Activated T-cell treated with anti-CD3 and anti-CD28 coated beads for 4 hours (primary cell): ENCODE results near the gene DDX10.

Source experiments
- DNase-seq: peaks from one replicate; pipeline ENCODE4 v3.0.0-alpha.2; 2020

DDX10 gene

GRCh38 chr11:108836541-108836940, 171.7 kb downstream of the DDX10 start:
- no peak for DNase-seq

- DNase-seq, result no peak
Observed at GRCh38 chr11:108838102-108838791, 173.4 kb downstream of the DDX10 start.

GRCh38 chr11:108838792-108839105, 173.9 kb downstream of the DDX10 start:
- no peak for DNase-seq

GRCh38 chr11:108846009-108846408, 181.1 kb downstream of the DDX10 start:
- no peak for DNase-seq

- DNase-seq, result no peak
Observed at GRCh38 chr11:108847298-108847990, 182.6 kb downstream of the DDX10 start.

- no peak for DNase-seq
Observed at GRCh38 chr11:108851781-108852180, 186.9 kb downstream of the DDX10 start.

GRCh38 chr11:108852701-108853100, 187.8 kb downstream of the DDX10 start:
- no peak for DNase-seq

- DNase-seq, result no peak
Observed at GRCh38 chr11:108853151-108853550, 188.3 kb downstream of the DDX10 start.

GRCh38 chr11:108853864-108854263, 189.0 kb downstream of the DDX10 start:
- no peak for DNase-seq

- DNase-seq, result no peak
Observed at GRCh38 chr11:108854346-108854745, 189.5 kb downstream of the DDX10 start.

- DNase-seq, result no peak
Observed at GRCh38 chr11:108857382-108857781, 192.5 kb downstream of the DDX10 start.

- no peak for DNase-seq
Observed at GRCh38 chr11:108858622-108859021, 193.8 kb downstream of the DDX10 start.

GRCh38 chr11:108859510-108859909, 194.6 kb downstream of the DDX10 start:
- no peak for DNase-seq

- no peak for DNase-seq
Observed at GRCh38 chr11:108863528-108863927, 198.7 kb downstream of the DDX10 start.

GRCh38 chr11:108865406-108865805, 200.5 kb downstream of the DDX10 start:
- DNase-seq, result no peak

GRCh38 chr11:108866781-108867180, 201.9 kb downstream of the DDX10 start:
- DNase-seq, result no peak

- no peak for DNase-seq
Observed at GRCh38 chr11:108870373-108871020, 205.6 kb downstream of the DDX10 start.

- DNase-seq, result no peak
Observed at GRCh38 chr11:108871152-108871551, 206.3 kb downstream of the DDX10 start.

- DNase-seq, result no peak
Observed at GRCh38 chr11:108871867-108872266, 207.0 kb downstream of the DDX10 start.

- DNase-seq, result no peak
Observed at GRCh38 chr11:108872781-108873291, 208.0 kb downstream of the DDX10 start.

- DNase-seq, result no peak
Observed at GRCh38 chr11:108873310-108873709, 208.4 kb downstream of the DDX10 start.

GRCh38 chr11:108873941-108874340, 209.1 kb downstream of the DDX10 start:
- no peak for DNase-seq

GRCh38 chr11:108875134-108875533, 210.3 kb downstream of the DDX10 start:
- DNase-seq, result no peak

- DNase-seq, result no peak
Observed at GRCh38 chr11:108877178-108877577, 212.3 kb downstream of the DDX10 start.
